C4-2B (cell line): ENCODE measurements around the gene CSMD2.

Experiments
- ZFX ChIP-seq: fragments of 450-650 bp; IDR thresholded peaks from 2 replicates; pipeline ENCODE4 v1.6.1; 2017
- TF ChIP-seq, protein P1 (sequence below): fragments of 450-650 bp; conservative IDR thresholded peaks from 2 replicates; pipeline ENCODE4 v1.5.1; 2017; ENCODE audit warnings: mild to moderate bottlenecking

DNA sequence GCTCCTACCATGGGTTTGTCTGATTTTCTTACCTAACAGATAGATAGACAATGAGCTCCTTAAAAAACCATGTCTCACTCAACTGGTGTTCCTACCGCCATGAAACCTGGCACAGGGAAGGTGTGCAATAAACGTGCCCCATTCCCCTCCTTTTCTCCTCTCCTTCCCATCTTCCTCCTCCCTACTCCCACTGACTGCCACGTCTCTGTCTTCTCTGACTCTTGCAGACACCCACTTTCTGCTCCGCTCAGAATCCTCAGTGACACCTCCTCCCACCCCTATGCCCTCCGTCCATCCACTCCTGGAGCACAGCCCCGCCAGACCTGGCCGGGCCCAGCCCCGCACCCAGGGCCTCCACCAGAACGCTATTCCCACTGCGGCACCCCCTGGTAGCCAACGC, 248.2 kb downstream of the CSMD2 start:
- no peak for TF ChIP-seq ZFX
- TF ChIP-seq, protein P1, sequence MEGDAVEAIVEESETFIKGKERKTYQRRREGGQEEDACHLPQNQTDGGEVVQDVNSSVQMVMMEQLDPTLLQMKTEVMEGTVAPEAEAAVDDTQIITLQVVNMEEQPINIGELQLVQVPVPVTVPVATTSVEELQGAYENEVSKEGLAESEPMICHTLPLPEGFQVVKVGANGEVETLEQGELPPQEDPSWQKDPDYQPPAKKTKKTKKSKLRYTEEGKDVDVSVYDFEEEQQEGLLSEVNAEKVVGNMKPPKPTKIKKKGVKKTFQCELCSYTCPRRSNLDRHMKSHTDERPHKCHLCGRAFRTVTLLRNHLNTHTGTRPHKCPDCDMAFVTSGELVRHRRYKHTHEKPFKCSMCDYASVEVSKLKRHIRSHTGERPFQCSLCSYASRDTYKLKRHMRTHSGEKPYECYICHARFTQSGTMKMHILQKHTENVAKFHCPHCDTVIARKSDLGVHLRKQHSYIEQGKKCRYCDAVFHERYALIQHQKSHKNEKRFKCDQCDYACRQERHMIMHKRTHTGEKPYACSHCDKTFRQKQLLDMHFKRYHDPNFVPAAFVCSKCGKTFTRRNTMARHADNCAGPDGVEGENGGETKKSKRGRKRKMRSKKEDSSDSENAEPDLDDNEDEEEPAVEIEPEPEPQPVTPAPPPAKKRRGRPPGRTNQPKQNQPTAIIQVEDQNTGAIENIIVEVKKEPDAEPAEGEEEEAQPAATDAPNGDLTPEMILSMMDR, result no peak
